Tibial nerve (tissue), 4 donors: ENCODE results near the gene FAM161B.

Experiments used
- CTCF ChIP-seq, 5 experiments: fragments of 200-600 bp in 3 of 5; fragments of 450-650 bp in 2 of 5; sonication (generic) in 3 of 5; IDR thresholded peaks; one replicate each; pipeline ENCODE4 v1.5.1; 2016 to 2019; ENCODE audit warnings: antibody characterized with exemption in 5 of 5, mild to moderate bottlenecking in 3 of 5, moderate library complexity in 2 of 5
- EP300 ChIP-seq, 2 donors: sonication (generic); formaldehyde crosslinking; IDR thresholded peaks; one replicate each; pipeline ENCODE4 v1.6.1; 2017; ENCODE audit warnings: antibody characterized with exemption in 2 of 2, mild to moderate bottlenecking in 1 of 2
- POLR2A ChIP-seq, 2 donors: fragments of 450-650 bp; IDR thresholded peaks; one replicate each; pipeline ENCODE4 v1.6.1; 2017; ENCODE audit warnings: antibody characterized with exemption in 2 of 2, mild to moderate bottlenecking in 2 of 2, moderate library complexity in 2 of 2

DNA sequence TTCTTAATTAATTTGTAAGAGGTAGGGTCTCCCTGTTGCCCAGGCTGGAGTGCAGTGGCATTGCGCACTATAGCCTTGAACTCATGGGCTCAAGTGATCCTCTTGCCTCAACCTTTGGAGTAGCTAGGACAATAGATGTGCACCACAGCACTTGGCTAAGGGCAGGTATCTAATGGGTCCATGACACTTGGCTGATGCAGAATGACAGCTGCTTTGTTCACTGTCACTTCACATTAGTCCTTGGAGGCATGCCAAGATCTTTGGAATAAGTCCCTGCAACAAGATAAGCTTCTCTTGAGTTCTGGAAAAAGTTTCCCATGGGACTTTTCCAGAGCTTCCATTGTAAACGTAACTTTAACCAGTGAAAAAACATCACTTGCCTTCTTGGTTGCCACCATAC is 23.6 kb upstream of the FAM161B start:
- TF ChIP-seq CTCF (IDR thresholded peaks at IDR 0.05) (no peak), POLR2A (IDR thresholded peaks at IDR 0.05) (no peak), EP300 (IDR thresholded peaks at IDR 0.05) (no peak)
